ENCODE results near the gene SMDT1. TPM values are rescaled to one million over a fixed set of nuclear protein-coding genes. Genes with fewer than 3 reads are reported as not detected.
A peak's percentile ranks its signal among the peaks of the same experiment; 100 is the strongest.
"Not testable (repeated sequence)": the region's sequence is repeated elsewhere in the genome, so short reads cannot be mapped to it uniquely, and the experiment has no call there.

Gene SMDT1
- total and polyA plus RNA-seq, 12 donors, result 111 to 197 (median 135) TPM

DNA sequence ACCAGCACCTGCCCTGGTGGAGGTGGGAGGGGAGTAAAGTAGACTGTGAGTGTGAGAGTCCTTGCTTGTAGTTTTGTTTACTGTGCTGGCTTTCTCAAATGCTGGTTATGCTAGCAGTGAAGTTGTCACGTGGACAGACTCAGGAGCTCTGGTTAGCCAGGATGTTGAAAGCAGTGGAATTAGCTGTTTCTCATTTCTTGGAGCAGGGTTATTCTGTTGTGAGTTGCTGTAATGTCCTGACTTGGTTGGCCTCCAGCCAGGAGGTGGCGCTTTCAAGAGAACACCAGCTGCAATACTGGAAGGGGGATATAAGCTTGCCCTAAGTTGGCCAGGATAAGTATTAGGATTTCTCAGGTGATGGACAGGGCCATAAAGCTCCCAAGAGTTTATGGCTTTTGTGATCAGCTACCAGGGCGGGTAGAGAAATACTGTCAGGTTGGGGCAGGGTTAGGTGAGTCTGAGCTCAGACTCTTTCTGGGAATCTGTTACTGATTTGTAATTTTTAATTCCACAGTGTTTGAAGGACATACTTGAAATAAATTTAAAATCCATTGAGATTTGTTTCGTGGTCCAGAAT, 37.4 kb downstream of the SMDT1 start:
- H3K27me3 ChIP-seq, result no peaks in the 10 kb centered on the region
- WGBS, 2 donors, result 90 to 91% methylated on average over 4 of the region's 4 CpGs
- peaks cover 0 to 8% (median 0%) of the 10 kb centered on the region in 9 donors for H3K36me3 ChIP-seq
- H3K4me3 ChIP-seq, result no peak overlapping the region
- DNase-seq, result no peak
- intact Hi-C loops (cut with DNase I), result loop anchor here in 2 of 10 donors (5.0 to 10.0 kb wide), 2 partner anchors 150 to 152 kb away; partner anchors contain the start of gene SEPTIN3 (in 2 of the 2)
- H3K4me1 ChIP-seq, result peaks cover 0 to 12% (median 0%) of the 10 kb centered on the region in 9 donors
- H3K27ac ChIP-seq, result no peak overlapping the region
- TF ChIP-seq, protein P1, sequence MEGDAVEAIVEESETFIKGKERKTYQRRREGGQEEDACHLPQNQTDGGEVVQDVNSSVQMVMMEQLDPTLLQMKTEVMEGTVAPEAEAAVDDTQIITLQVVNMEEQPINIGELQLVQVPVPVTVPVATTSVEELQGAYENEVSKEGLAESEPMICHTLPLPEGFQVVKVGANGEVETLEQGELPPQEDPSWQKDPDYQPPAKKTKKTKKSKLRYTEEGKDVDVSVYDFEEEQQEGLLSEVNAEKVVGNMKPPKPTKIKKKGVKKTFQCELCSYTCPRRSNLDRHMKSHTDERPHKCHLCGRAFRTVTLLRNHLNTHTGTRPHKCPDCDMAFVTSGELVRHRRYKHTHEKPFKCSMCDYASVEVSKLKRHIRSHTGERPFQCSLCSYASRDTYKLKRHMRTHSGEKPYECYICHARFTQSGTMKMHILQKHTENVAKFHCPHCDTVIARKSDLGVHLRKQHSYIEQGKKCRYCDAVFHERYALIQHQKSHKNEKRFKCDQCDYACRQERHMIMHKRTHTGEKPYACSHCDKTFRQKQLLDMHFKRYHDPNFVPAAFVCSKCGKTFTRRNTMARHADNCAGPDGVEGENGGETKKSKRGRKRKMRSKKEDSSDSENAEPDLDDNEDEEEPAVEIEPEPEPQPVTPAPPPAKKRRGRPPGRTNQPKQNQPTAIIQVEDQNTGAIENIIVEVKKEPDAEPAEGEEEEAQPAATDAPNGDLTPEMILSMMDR (IDR thresholded peaks at IDR 0.05), result no peak
- ATAC-seq, result no peak
- peaks cover 0 to 23% (median 13%) of the 10 kb centered on the region in 11 donors for H3K9me3 ChIP-seq

DNA sequence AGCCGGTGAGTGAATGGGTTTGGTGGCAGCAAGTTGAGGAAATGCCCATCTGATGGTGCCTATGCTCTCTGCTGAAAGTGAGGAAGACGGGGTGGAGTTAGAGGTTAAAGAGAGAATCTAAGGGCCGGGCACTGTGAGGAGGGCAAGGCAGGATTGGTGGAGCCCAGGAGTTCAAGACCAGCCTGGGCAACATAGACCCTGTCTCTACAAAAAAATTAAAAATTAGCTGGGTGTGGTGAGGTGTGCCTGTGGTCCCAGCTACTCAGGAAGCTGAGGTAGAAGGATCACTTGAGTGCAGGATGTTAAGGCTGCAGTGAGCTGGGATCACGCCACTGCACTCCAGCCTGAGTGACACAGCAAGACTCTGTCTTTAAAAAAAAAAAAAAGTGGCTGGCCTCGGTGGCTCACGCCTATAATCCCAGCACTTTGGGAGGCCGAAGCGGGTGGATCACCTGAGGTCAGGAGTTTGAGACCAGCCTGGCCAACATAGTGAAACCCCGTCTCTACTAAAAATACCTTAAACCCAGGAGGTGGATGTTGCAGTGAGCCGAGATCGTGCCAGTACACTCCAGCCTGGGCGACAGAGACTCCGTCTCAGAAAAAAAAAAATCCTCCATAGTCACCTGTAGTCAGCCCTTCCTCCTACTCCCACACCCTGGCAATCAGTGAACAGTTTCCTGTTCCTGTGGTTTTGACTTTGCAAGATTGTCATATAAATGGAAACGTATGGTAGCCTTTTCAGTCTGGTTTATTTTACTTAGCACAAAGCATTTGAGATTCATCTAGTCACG, 40.9 kb downstream of the SMDT1 start:
- peaks cover 0 to 12% (median 0%) of the 10 kb centered on the region in 9 donors for H3K4me1 ChIP-seq
- 72 to 75% methylated on average over 15 of the region's 15 CpGs for WGBS, 2 donors
- DNase-seq; ATAC-seq; H3K36me3 ChIP-seq; intact Hi-C loops (cut with DNase I); H3K4me3 ChIP-seq; H3K27me3 ChIP-seq; H3K27ac ChIP-seq: not testable (repeated sequence)
- peaks cover 0 to 11% (median 7%) of the 10 kb centered on the region in 11 donors for H3K9me3 ChIP-seq

DNA sequence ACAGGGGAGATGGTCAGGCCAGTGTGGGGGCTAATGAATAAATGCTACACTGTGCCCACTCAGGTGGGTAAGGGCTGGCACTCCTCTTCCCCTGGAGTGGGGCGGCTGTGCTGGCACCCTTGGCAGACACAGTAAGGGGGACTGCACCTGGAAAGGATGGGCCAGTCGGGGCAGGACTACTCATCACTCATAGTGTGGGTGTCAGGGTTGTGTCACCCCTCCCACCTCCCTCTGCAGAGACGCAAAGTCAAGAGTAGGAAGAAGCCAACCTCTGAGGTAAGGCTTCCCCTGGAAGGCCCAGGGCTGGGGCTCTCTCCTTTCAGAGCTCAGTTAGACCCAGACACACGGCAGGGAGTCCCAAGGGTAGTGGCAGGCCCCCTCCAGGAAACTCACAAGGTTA, 44.0 kb downstream of the SMDT1 start:
- ATAC-seq; H3K36me3 ChIP-seq; intact Hi-C loops (cut with DNase I); H3K9me3 ChIP-seq; H3K4me3 ChIP-seq; H3K27ac ChIP-seq; H3K27me3 ChIP-seq; DNase-seq: not testable (repeated sequence)
- no CpG with 5 or more reads among the region's 4 CpGs for WGBS, 2 donors
- peaks cover 0 to 12% (median 0%) of the 10 kb centered on the region in 9 donors for H3K4me1 ChIP-seq

DNA sequence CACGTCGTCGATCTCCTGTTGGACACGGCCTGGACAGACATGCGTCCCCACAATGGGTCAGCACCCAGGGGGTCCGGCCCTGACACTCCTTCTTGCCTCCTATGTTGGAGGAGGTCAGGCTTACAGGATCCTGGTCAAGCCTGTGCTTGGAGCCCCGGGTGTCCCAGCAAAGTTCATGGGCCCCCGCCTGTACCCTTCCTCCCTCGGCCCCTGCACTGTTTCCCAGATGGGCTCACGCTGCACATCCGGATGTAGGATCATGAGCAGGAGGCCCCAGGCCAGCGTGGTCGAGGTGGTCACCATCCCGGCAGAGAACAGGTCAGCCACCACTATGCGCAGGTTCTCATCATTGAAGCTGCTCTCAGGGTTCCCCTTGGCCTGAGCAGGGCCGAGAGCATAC, 48.1 kb downstream of the SMDT1 start:
- Histone ChIP-seq H3K27ac (no peak overlapping the region), H3K9me3 (no peaks in the 10 kb centered on the region), H3K36me3 (peaks cover 0 to under 1% (median 0%) of the 10 kb centered on the region in 9 donors), H3K4me1 (no peaks in the 10 kb centered on the region), H3K27me3 (peaks cover 0 to under 1% (median 0%) of the 10 kb centered on the region in 7 donors), H3K4me3 (no peak overlapping the region)
- DNase-seq (no peak), ATAC-seq (peak in 1 of 8 donors; percentile 3)
- TF ChIP-seq, protein P1 (IDR thresholded peaks at IDR 0.05), result no peak
- WGBS, 2 donors, result 87 to 89% methylated on average over 16 of the region's 16 CpGs
- intact Hi-C loops (cut with DNase I), result no loop called here

DNA sequence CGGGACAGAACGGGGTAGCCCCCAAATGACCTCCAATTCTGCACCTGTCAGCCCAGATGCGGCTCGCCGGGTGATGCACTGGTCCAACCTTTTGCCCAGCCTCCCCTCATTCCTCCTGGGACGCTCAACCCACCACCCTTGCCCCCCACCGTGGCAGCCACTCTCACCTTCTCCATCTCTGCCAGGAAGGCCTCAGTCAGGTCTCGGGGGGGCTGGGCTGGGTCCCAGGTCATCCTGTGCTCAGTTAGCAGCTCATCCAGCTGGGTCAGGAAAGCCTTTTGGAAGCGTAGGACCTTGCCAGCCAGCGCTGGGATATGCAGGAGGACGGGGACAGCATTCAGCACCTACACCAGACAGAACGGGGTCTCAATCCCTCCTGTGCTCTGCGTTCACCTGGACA, 48.5 kb downstream of the SMDT1 start:
- H3K27ac ChIP-seq; H3K9me3 ChIP-seq; H3K36me3 ChIP-seq; DNase-seq; H3K4me1 ChIP-seq; H3K27me3 ChIP-seq; ATAC-seq; intact Hi-C loops (cut with DNase I); H3K4me3 ChIP-seq: not testable (repeated sequence)
- WGBS, 2 donors, result 87 to 89% methylated on average over 13 of the region's 13 CpGs

DNA sequence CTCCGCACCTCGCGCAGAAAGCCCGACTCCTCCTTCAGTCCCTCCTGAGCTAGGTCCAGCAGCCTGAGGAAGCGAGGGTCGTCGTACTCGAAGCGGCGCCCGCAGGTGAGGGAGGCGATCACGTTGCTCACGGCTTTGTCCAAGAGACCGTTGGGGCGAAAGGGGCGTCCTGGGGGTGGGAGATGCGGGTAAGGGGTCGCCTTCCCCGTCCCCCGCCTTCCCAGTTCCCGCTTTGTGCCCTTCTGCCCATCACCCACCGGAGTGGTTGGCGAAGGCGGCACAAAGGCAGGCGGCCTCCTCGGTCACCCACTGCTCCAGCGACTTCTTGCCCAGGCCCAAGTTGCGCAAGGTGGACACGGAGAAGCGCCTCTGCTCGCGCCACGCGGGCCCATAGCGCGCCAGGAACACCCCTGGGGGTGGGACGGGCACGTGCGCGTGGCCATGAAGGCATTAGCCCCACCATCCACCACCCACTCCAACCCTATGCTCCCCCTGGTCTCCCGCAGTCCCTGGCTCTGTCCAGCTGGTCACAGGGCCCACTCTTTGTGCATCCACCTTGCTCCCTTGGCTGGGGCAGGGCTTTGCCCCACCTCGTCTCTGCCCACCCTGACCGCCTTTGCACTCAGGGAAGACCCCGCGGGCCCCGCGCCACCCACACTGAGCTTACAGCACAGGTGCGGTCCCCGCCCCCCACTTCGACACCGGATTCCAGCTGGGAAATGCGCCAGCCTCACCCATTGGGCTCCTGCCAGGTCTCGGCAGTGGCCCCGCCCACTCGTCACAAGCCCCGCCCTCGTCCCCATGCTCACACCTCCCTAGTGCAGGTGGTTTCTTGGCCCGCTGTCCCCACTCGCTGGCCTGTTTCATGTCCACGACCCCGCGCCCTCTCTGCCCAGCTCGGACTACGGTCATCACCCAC, 49.5 kb downstream of the SMDT1 start:
- H3K9me3 ChIP-seq; H3K4me3 ChIP-seq; DNase-seq; H3K36me3 ChIP-seq; H3K27me3 ChIP-seq; intact Hi-C loops (cut with DNase I); H3K4me1 ChIP-seq; H3K27ac ChIP-seq: not testable (repeated sequence)
- peak in 4 of 8 donors; percentile 4 to 21 (median 13) for ATAC-seq
- 64 to 66% methylated on average over 57 to 65 of the region's 65 CpGs for WGBS, 2 donors

DNA sequence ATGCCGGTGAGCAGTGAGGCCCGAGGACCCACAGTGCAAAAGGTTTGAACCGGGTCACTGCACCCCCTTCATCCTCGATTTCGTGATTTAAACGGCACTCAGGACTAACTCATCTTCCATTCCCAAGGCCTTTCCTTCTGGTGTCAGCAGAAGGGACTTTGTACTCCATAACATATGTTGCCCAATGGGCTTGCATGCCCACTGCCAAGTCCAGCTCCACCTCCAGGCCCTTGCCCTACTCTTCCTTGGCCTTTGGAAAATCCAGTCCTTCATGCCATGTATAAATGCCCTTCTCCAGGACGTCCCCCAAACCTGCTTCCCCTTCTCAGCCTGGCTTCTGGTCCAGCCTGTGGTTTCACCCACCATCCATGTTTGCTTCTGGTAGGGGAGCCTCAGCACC, 50.7 kb downstream of the SMDT1 start:
- not testable (repeated sequence) for H3K27me3 ChIP-seq

DNA sequence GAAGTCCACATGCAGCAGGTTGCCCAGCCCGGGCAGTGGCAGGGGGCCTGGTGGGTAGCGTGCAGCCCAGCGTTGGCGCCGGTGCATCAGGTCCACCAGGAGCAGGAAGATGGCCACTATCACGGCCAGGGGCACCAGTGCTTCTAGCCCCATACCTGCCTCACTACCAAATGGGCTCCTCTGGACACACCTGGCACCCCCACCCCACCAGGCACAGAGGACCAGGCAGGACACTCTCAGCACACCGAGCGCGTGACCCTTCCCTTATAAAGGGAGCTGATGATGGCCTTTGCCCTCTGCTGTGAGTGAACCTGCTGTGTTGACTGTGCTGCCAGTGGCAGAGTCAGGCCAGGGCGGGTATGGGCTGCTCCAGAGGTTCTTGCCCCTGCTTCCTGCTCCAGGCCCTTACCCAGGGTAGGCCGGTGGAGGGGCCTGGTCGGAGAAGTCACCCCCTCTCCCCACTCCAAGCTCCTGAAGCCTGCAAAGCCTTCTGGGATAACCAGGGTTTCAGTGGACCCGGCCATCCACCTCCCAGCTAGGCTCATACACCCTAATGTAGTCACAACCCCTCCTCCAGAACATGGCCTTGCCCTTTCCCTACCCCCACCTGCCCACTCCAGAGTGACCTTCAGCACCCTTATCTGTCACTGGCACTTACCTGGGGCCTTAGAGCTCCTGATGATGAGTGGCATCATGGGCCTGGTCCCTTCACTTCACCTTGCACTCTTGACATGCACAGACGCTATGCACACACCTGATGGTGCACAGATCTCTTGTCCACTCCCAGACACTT, 51.3 kb downstream of the SMDT1 start, which contains the start of gene CYP2D6:
Gene CYP2D6 (minus strand): TSS at position 172 of the 793 bp plus-strand sequence. CDS start 19 bp downstream, at position 153.
- H3K4me3 ChIP-seq; DNase-seq; H3K27me3 ChIP-seq; H3K4me1 ChIP-seq; H3K36me3 ChIP-seq; H3K27ac ChIP-seq; H3K9me3 ChIP-seq; intact Hi-C loops (cut with DNase I): not testable (repeated sequence)
- WGBS, 2 donors, result 89 to 94% methylated on average over 13 of the region's 14 CpGs
- ATAC-seq, result peak in 1 of 8 donors; percentile 14

More for the DNA sequence above, 50.7 kb downstream of the SMDT1 start:
- H3K4me3 ChIP-seq; H3K9me3 ChIP-seq; H3K4me1 ChIP-seq; DNase-seq; H3K27ac ChIP-seq; ATAC-seq; intact Hi-C loops (cut with DNase I); H3K36me3 ChIP-seq: not testable (repeated sequence)
- WGBS, 2 donors, result 0% methylated on average over 1 of the region's 7 CpGs

Data from heart right ventricle (tissue), 16 donors.